Measurements from ENCODE around the gene LNPK. TPM values are rescaled to one million over a fixed set of nuclear protein-coding genes. Genes with fewer than 3 reads are reported as not detected.

The LNPK gene
- polyA plus RNA-seq, 3 donors, result 8.1 to 15.3 (median 11.7) TPM

DNA sequence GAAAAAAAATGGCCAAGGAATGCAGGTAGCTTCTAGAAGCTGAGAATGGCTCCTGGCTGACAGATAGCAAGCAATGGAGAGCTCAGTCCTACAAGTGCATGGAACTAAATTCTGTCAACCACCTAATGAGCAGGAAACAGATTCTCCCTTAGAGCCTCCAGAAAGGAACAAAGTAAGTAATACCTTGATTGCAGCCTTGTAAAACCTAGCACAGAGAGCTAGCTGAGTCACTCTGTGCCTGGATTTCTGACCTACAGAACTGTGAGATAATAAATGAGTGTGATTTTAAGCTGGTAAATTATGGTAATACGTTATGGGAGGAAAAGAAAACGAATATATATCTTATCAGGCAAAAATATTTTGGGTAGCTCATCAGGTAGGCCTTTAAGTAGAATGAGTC is 7.4 kb upstream of the LNPK start:
- no peak for DNase-seq
- no peaks in the 10 kb centered on the region for H4K20me1 ChIP-seq (ENCODE audit: insufficient read depth, low read length)
- no peaks in the 10 kb centered on the region for H3K4me1 ChIP-seq (ENCODE audit: control insufficient read depth in 1 of 2, insufficient read depth in 2 of 2, low read length in 2 of 2)
- Mint-ChIP-seq H3K9me3 (peaks cover 0 to 7% (median 0%) of the 10 kb centered on the region in 7 donors), H3K4me1 (no peaks in the 10 kb centered on the region), H3K4me3 (no peak overlapping the region), H3K27ac (no peak overlapping the region), H3K36me3 (no peaks in the 10 kb centered on the region), H3K27me3 (ENCODE audit: low read depth in 3 of 3) (peaks cover 8 to 21% (median 14%) of the 10 kb centered on the region in 3 donors)
- no peaks in the 10 kb centered on the region for H3K79me2 ChIP-seq (ENCODE audit: insufficient read depth, low read length)
- H3K4me3 ChIP-seq (replicated peaks in 1 of 3; ENCODE audit: low read depth in 2 of 3, low read length in 3 of 3), result no peak overlapping the region
- peaks cover 0 to 6% of the 10 kb centered on the region in 2 donors for H3K27me3 ChIP-seq (ENCODE audit: control insufficient read depth in 2 of 2, insufficient read depth in 2 of 2, low read length in 2 of 2)
- H3K9me3 ChIP-seq (replicated peaks in 1 of 2; ENCODE audit: control insufficient read depth in 1 of 2, insufficient read depth in 1 of 2, low read length in 2 of 2), result no peaks in the 10 kb centered on the region
- intact Hi-C loops (cut with micrococcal nuclease), result no loop called here
- H3K9ac ChIP-seq (ENCODE audit: insufficient read depth, low read length, poor library complexity, severe bottlenecking), result no peak overlapping the region
- TF ChIP-seq CTCF (IDR thresholded peaks at IDR 0.05), result no peak
- H3K36me3 ChIP-seq (replicated peaks in 1 of 2; ENCODE audit: control insufficient read depth in 1 of 2, insufficient read depth in 2 of 2, low read length in 2 of 2), result no peaks in the 10 kb centered on the region
- H3K4me2 ChIP-seq (replicated peaks; ENCODE audit: extremely low read depth, low read length, poor library complexity, severe bottlenecking), result no peak overlapping the region
- no peak overlapping the region for H2AFZ ChIP-seq (ENCODE audit: insufficient read depth, low read depth, low read length, poor library complexity, severe bottlenecking)
- WGBS (ENCODE audit: insufficient coverage), result 100% methylated on average over 1 of the region's 2 CpGs
- no peak overlapping the region for H3K27ac ChIP-seq (ENCODE audit: low read depth in 1 of 2, low read length in 2 of 2)

GRCh38 chr2:176004934-176005333 is 2.9 kb upstream of the LNPK start:
- peaks cover 8% of the 10 kb centered on the region for H3K79me2 ChIP-seq (ENCODE audit: insufficient read depth, low read length)
- no peak overlapping the region for H2AFZ ChIP-seq (ENCODE audit: insufficient read depth, low read depth, low read length, poor library complexity, severe bottlenecking)
- H3K36me3 ChIP-seq (replicated peaks in 1 of 2; ENCODE audit: control insufficient read depth in 1 of 2, insufficient read depth in 2 of 2, low read length in 2 of 2), result no peaks in the 10 kb centered on the region
- Mint-ChIP-seq H3K27me3 (ENCODE audit: low read depth in 3 of 3) (peaks cover 5 to 11% (median 9%) of the 10 kb centered on the region in 3 donors), H3K9me3 (peaks cover 0 to 7% (median 0%) of the 10 kb centered on the region in 7 donors), H3K36me3 (no peaks in the 10 kb centered on the region), H3K27ac (no peak overlapping the region), H3K4me1 (peaks cover 14% of the 10 kb centered on the region), H3K4me3 (no peak overlapping the region)
- no peak overlapping the region for H3K27ac ChIP-seq (ENCODE audit: low read depth in 1 of 2, low read length in 2 of 2)
- DNase-seq, result no peak
- no CpG with 5 or more reads among the region's 1 CpG for WGBS (ENCODE audit: insufficient coverage)
- intact Hi-C loops (cut with micrococcal nuclease), result no loop called here
- H3K4me2 ChIP-seq (replicated peaks; ENCODE audit: extremely low read depth, low read length, poor library complexity, severe bottlenecking), result no peak overlapping the region
- H3K4me3 ChIP-seq (replicated peaks in 1 of 3; ENCODE audit: low read depth in 2 of 3, low read length in 3 of 3), result no peak overlapping the region
- TF ChIP-seq CTCF (IDR thresholded peaks at IDR 0.05), result no peak
- H3K27me3 ChIP-seq (ENCODE audit: control insufficient read depth in 2 of 2, insufficient read depth in 2 of 2, low read length in 2 of 2), result peaks cover 0 to 7% of the 10 kb centered on the region in 2 donors
- no peaks in the 10 kb centered on the region for H4K20me1 ChIP-seq (ENCODE audit: insufficient read depth, low read length)
- peaks cover 13 to 15% of the 10 kb centered on the region in 2 donors for H3K4me1 ChIP-seq (ENCODE audit: control insufficient read depth in 1 of 2, insufficient read depth in 2 of 2, low read length in 2 of 2)
- no peak overlapping the region for H3K9ac ChIP-seq (ENCODE audit: insufficient read depth, low read length, poor library complexity, severe bottlenecking)
- no peaks in the 10 kb centered on the region for H3K9me3 ChIP-seq (replicated peaks in 1 of 2; ENCODE audit: control insufficient read depth in 1 of 2, insufficient read depth in 1 of 2, low read length in 2 of 2)

Measured in CD14-positive monocyte (primary cell).